Panc1 (cell line): ENCODE results near the gene IWS1. TPM values are rescaled to one million over a fixed set of nuclear protein-coding genes. Genes with fewer than 3 reads are reported as not detected.

ENCODE experiments used
- ATAC-seq: fragments of 200-7000 bp; cut with Tn5 transposase; 2 replicates; pipeline ENCODE4 v1.9.1; 2020; ENCODE audit warnings: mild to moderate bottlenecking, moderate library complexity
- BruUV-seq: library from RNA; stranded (reverse); fragments of 400-500 nt; replicated peaks from 2 replicates; lab custom pipeline; 2021; lab: Mats Ljungman, UMichigan
- CTCF ChIA-PET: fragments of 300-600 bp; sonication (Branson Sonifier 250); formaldehyde crosslinking; loops from one replicate; lab custom pipeline; 2022; ENCODE audit warnings: antibody characterized with exemption; lab: Charles Lee
- POLR2A ChIA-PET: fragments of 300-600 bp; sonication (Branson Sonifier 250); formaldehyde crosslinking; loops from one replicate; lab custom pipeline; 2022; ENCODE audit warnings: antibody characterized with exemption; lab: Charles Lee
- DNase-seq: peaks from one replicate; pipeline ENCODE4 v3.0.0-alpha.2; 2010; ENCODE audit warnings: low read depth, low spot score
- H3K27ac ChIP-seq: 2 replicates; pipeline ENCODE4 v1.5.1; 2011; ENCODE audit warnings: mild to moderate bottlenecking, low read length, inconsistent platforms
- H3K27me3 ChIP-seq: fragments of 200-500 bp; sonication (Bioruptor generic); 2 replicates; pipeline ENCODE4 v1.6.0; 2014; ENCODE audit warnings: low read length, inconsistent platforms; ENCODE audit not compliant: control insufficient read depth, insufficient read depth
- H3K36me3 ChIP-seq: fragments of 200-500 bp; sonication (Bioruptor generic); 2 replicates; pipeline ENCODE4 v1.5.1; 2014; ENCODE audit warnings: inconsistent platforms, mild to moderate bottlenecking, low read length, moderate library complexity; ENCODE audit not compliant: control insufficient read depth, insufficient read depth
- H3K4me1 ChIP-seq: 2 replicates; pipeline ENCODE4 v1.5.1; 2011; ENCODE audit warnings: inconsistent platforms, mild to moderate bottlenecking, low read length, moderate library complexity; ENCODE audit not compliant: control insufficient read depth, insufficient read depth
- H3K4me3 ChIP-seq, 2 experiments: 2 replicates each; pipeline ENCODE4 v1.5.1; 2011 to 2012; ENCODE audit warnings: low read depth in 2 of 2, low read length in 2 of 2, mild to moderate bottlenecking in 2 of 2, inconsistent platforms in 1 of 2, moderate library complexity in 1 of 2
- H3K9me3 ChIP-seq: fragments of 200-500 bp; sonication (Bioruptor generic); 2 replicates; pipeline ENCODE4 v1.5.1; 2014; ENCODE audit warnings: low read depth, mild to moderate bottlenecking, inconsistent platforms, low read length, moderate library complexity; ENCODE audit not compliant: control insufficient read depth, insufficient read depth
- POLR2AphosphoS5 ChIP-seq: IDR thresholded peaks from 2 replicates; pipeline ENCODE4 v1.6.1; 2012; ENCODE audit warnings: mild to moderate bottlenecking, low read depth, low read length, moderate library complexity
- SIN3A ChIP-seq: IDR thresholded peaks from 2 replicates; pipeline ENCODE4 v1.6.1; 2012; ENCODE audit warnings: low read depth, mild to moderate bottlenecking, low read length, moderate library complexity, borderline replicate concordance; ENCODE audit not compliant: insufficient read depth
- TCF7L2 ChIP-seq: IDR thresholded peaks from 2 replicates; pipeline ENCODE4 v1.6.1; 2011; ENCODE audit warnings: mild to moderate bottlenecking, low read depth, low read length, inconsistent platforms
- in situ Hi-C: cut with HindIII; loops from 2 replicates; pipeline ENCODE4 v1.10.0; 2016; ENCODE audit warnings: low sequenced_read_pairs, low pct_unique_long_range_greater_than_20kb
- intact Hi-C: fragments of 100-400 bp; cut with micrococcal nuclease; formaldehyde crosslinking; loops from one replicate; pipeline ENCODE4 v1.10.0; 2022; ENCODE audit not compliant: unreplicated experiment
- total RNA-seq: library from RNA; stranded (reverse); gene quantifications from one replicate; pipeline ENCODE4 v1.2.1, GENCODE V29; 2021; ENCODE audit not compliant: unreplicated experiment
- TF ChIP-seq, protein P1 (sequence below): fragments of 450-650 bp; IDR thresholded peaks from 2 replicates; pipeline ENCODE4 v1.5.1; 2017; ENCODE audit warnings: mild to moderate bottlenecking
- TF ChIP-seq, protein P2 (sequence below), 2 experiments: IDR thresholded peaks; 2 replicates each; pipeline ENCODE4 v1.6.1; 2011 to 2012; ENCODE audit warnings: low read depth in 2 of 2, control low read depth in 1 of 2, low read length in 1 of 2, mild to moderate bottlenecking in 1 of 2, moderate library complexity in 1 of 2; ENCODE audit not compliant: insufficient read depth in 1 of 2

Gene IWS1
- total RNA-seq, 1 experiment from 2014 or later: 48.6 TPM

DNA sequence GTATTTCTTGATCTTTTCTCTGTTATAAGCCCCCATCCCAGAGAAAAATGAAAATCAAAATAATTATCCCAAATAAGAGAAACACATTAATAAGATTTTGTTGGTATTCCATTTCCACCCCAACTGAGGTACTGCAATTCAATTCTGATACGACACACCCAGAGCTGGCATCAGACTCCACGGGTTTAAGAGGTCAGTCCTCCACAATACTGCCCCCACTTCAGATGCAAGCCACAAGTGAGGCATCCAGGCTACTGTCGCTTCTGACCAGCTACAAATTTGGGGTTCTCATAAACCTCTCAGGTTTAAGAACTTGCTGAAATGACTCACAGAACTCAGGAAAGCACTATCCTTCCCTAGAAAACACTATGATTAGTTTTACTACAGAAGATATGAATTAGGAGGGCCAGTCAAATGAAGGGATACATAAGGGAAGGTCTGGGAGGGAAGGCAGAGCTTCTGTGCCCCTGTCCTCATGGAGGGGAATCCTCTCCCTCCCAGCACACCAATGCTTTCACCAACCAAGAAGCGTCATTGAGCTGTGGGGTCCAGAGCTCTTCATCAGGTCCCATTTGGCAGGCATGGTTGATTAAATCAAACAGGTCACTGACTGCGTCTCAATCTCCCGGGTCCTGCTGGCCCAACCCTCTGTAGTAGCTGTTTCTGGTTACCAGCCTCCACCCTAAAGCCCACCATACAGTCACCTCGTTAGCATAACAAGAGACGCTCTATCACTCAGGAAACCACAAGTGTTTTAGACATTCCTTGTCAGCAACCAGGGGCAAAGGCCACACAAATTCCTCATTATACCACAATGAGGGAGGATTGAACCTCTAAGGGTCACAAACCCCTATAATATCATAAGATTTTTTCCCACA lies 46.2 kb downstream of the IWS1 start:
- Histone ChIP-seq H3K9me3 (no peaks in the 10 kb centered on the region), H3K27ac (no peak overlapping the region), H3K4me1 (no peaks in the 10 kb centered on the region), H3K36me3 (peaks cover 25% of the 10 kb centered on the region), H3K27me3 (no peaks in the 10 kb centered on the region), H3K4me3 (no peak overlapping the region)
- no peak for TF ChIP-seq TCF7L2
- TF ChIP-seq SIN3A: no peak
- TF ChIP-seq, protein P1, sequence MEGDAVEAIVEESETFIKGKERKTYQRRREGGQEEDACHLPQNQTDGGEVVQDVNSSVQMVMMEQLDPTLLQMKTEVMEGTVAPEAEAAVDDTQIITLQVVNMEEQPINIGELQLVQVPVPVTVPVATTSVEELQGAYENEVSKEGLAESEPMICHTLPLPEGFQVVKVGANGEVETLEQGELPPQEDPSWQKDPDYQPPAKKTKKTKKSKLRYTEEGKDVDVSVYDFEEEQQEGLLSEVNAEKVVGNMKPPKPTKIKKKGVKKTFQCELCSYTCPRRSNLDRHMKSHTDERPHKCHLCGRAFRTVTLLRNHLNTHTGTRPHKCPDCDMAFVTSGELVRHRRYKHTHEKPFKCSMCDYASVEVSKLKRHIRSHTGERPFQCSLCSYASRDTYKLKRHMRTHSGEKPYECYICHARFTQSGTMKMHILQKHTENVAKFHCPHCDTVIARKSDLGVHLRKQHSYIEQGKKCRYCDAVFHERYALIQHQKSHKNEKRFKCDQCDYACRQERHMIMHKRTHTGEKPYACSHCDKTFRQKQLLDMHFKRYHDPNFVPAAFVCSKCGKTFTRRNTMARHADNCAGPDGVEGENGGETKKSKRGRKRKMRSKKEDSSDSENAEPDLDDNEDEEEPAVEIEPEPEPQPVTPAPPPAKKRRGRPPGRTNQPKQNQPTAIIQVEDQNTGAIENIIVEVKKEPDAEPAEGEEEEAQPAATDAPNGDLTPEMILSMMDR: no peak
- TF ChIP-seq POLR2AphosphoS5: no peak
- TF ChIP-seq, protein P2, sequence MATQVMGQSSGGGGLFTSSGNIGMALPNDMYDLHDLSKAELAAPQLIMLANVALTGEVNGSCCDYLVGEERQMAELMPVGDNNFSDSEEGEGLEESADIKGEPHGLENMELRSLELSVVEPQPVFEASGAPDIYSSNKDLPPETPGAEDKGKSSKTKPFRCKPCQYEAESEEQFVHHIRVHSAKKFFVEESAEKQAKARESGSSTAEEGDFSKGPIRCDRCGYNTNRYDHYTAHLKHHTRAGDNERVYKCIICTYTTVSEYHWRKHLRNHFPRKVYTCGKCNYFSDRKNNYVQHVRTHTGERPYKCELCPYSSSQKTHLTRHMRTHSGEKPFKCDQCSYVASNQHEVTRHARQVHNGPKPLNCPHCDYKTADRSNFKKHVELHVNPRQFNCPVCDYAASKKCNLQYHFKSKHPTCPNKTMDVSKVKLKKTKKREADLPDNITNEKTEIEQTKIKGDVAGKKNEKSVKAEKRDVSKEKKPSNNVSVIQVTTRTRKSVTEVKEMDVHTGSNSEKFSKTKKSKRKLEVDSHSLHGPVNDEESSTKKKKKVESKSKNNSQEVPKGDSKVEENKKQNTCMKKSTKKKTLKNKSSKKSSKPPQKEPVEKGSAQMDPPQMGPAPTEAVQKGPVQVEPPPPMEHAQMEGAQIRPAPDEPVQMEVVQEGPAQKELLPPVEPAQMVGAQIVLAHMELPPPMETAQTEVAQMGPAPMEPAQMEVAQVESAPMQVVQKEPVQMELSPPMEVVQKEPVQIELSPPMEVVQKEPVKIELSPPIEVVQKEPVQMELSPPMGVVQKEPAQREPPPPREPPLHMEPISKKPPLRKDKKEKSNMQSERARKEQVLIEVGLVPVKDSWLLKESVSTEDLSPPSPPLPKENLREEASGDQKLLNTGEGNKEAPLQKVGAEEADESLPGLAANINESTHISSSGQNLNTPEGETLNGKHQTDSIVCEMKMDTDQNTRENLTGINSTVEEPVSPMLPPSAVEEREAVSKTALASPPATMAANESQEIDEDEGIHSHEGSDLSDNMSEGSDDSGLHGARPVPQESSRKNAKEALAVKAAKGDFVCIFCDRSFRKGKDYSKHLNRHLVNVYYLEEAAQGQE (IDR thresholded peaks at IDR 0.05; ENCODE audit: insufficient read depth in 1 of 2, low read depth in 2 of 2, low read length in 1 of 2): no peak
- ATAC-seq: peak; percentile 62
- ChIA-PET CTCF (interaction anchor here (0.5 to 1.6 kb wide), 6 partner anchors 26 to 283 kb away, joined by 3 to 5 read pairs (median 4); partner anchors contain the start of gene ERCC3), POLR2A (no interaction called here)
- BruUV-seq: no TSS peak
- intact Hi-C loops: loop anchor here (1.0 to 5.0 kb wide), 2 partner anchors 158 to 282 kb away; no protein-coding TSS in a partner anchor
- in situ Hi-C loops: loop anchor here (10.0 kb wide), 1 partner anchor 65 kb away; the partner anchor contains the start of gene PROC
- no peak for DNase-seq

DNA sequence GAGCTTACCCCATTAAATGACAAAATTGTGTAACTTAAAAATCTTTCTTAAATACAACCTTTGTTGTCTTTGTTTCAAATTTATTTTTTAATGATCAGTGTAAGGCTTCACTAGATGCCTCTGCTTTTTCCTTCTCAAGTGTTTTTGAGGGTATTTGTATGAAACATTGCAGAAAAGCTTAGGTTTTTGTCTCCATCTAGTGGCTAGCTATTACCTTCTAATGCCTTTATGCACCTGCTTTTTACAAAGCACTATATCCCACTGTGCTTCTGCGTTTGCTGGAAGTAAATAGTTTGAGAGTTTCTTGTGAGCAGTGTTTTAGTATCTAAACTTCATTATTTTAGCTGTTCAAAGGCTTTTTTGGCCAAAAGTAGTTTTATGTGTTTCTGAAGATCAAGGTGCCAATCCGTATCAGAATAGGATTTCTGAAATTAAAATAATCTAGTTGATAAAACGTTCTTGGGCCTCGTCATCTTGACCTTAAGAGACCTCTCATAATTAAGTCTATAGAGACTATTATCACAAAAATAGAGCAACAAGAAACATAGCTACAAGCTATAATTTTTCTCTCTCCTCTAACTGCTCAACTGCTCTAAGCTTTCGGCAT lies 47.0 kb downstream of the IWS1 start:
- Histone ChIP-seq H3K4me3 (no peak overlapping the region), H3K27ac (no peak overlapping the region), H3K27me3 (no peaks in the 10 kb centered on the region), H3K4me1 (no peaks in the 10 kb centered on the region), H3K9me3 (no peaks in the 10 kb centered on the region), H3K36me3 (peaks cover 25% of the 10 kb centered on the region)
- ChIA-PET POLR2A (interaction anchor here (0.5 to 0.7 kb wide), 2 partner anchors 144 to 159 kb away, joined by 3 read pairs; no protein-coding TSS in a partner anchor), CTCF (interaction anchor here (0.5 to 1.6 kb wide), 7 partner anchors 13 to 282 kb away, joined by 3 to 5 read pairs (median 4); partner anchors contain the start of gene ERCC3)
- intact Hi-C loops: loop anchor here (1.0 to 5.0 kb wide), 2 partner anchors 157 to 281 kb away; no protein-coding TSS in a partner anchor
- no TSS peak for BruUV-seq
- DNase-seq: peak; percentile 30
- TF ChIP-seq, protein P1: peak; percentile 70; the same call in 1 of the 2 replicates
- 0 out of 2 replicates have a peak, but pooled peaks have one; percentile 21 for TF ChIP-seq POLR2AphosphoS5
- no peak for TF ChIP-seq SIN3A
- in situ Hi-C loops: loop anchor here (10.0 kb wide), 1 partner anchor 65 kb away; the partner anchor contains the start of gene PROC
- peak; percentile 79 for ATAC-seq
